IPS DF 19.7 (cell line): Measurements from ENCODE around the gene ACTG2.
"Not testable (repeated sequence)": the region's sequence is repeated elsewhere in the genome, so short reads cannot be mapped to it uniquely, and the experiment has no call there.

Experiments used
- DNase-seq: peaks from one replicate; pipeline ENCODE4 v3.0.0-alpha.2; 2013; ENCODE audit warnings: low read depth, low spot score

Gene ACTG2

GRCh38 chr2:73935641-73936040 lies 42.8 kb downstream of the ACTG2 start:
- no peak for DNase-seq

- no peak for DNase-seq
Observed at GRCh38 chr2:73937103-73937885, 44.5 kb downstream of the ACTG2 start.

GRCh38 chr2:73937899-73938298 lies 45.1 kb downstream of the ACTG2 start:
- no peak for DNase-seq

GRCh38 chr2:73938718-73939352 lies 46.0 kb downstream of the ACTG2 start:
- no peak for DNase-seq

- DNase-seq, result no peak
Observed at GRCh38 chr2:73939419-73939818, 46.6 kb downstream of the ACTG2 start.

- DNase-seq, result not testable (repeated sequence)
Observed at GRCh38 chr2:73940066-73940465, 47.3 kb downstream of the ACTG2 start.

- no peak for DNase-seq
Observed at GRCh38 chr2:73942664-73943063, 49.9 kb downstream of the ACTG2 start.

GRCh38 chr2:73944714-73945113 lies 51.9 kb downstream of the ACTG2 start:
- no peak for DNase-seq

GRCh38 chr2:73946215-73946614 lies 53.4 kb downstream of the ACTG2 start:
- no peak for DNase-seq

- no peak for DNase-seq
Observed at GRCh38 chr2:73946666-73947065, 53.9 kb downstream of the ACTG2 start.

- no peak for DNase-seq
Observed at GRCh38 chr2:73947412-73948018, 54.7 kb downstream of the ACTG2 start.

- no peak for DNase-seq
Observed at GRCh38 chr2:73949802-73950201, 57.0 kb downstream of the ACTG2 start.

GRCh38 chr2:73952499-73953446 lies 60.0 kb downstream of the ACTG2 start:
- no peak for DNase-seq

GRCh38 chr2:73956218-73956865 lies 63.5 kb downstream of the ACTG2 start:
- DNase-seq, result no peak

- no peak for DNase-seq
Observed at GRCh38 chr2:73961274-73961673, 68.5 kb downstream of the ACTG2 start.

GRCh38 chr2:73961823-73962615 lies 69.2 kb downstream of the ACTG2 start:
- DNase-seq, result no peak

GRCh38 chr2:73962798-73963197 lies 70.0 kb downstream of the ACTG2 start:
- DNase-seq, result no peak

- DNase-seq, result no peak
Observed at GRCh38 chr2:73963385-73964120, 70.7 kb downstream of the ACTG2 start.

GRCh38 chr2:73964223-73964622 lies 71.4 kb downstream of the ACTG2 start:
- no peak for DNase-seq

- no peak for DNase-seq
Observed at GRCh38 chr2:73965053-73965452, 72.2 kb downstream of the ACTG2 start.
